Measurements from ENCODE around the gene ICAM3.

Gene ICAM3

GRCh38 chr19:10317857-10318462 lies 21.5 kb downstream of the ICAM3 start:
- DNase-seq: no peak

- no peak for DNase-seq
Measured at GRCh38 chr19:10317045-10317856, 22.2 kb downstream of the ICAM3 start.

GRCh38 chr19:10316229-10317044 lies 23.0 kb downstream of the ICAM3 start:
- DNase-seq: no peak

GRCh38 chr19:10315335-10316214 lies 23.8 kb downstream of the ICAM3 start, which contains the start of gene FDX2:
FDX2 (minus strand) TSS chr19:10316015; CDS start chr19:10315996, 19 bp downstream.
- peak; percentile 89 for DNase-seq

GRCh38 chr19:10309423-10309822 lies 30.0 kb downstream of the ICAM3 start, which contains the start of gene ZGLP1:
ZGLP1 (minus strand) TSS chr19:10309815.
- DNase-seq: no peak

GRCh38 chr19:10306327-10306726 lies 33.1 kb downstream of the ICAM3 start:
- DNase-seq: no peak

GRCh38 chr19:10305139-10305806 lies 34.2 kb downstream of the ICAM3 start:
- DNase-seq: no peak

- DNase-seq: no peak
Measured at GRCh38 chr19:10299545-10300458, 39.6 kb downstream of the ICAM3 start.

GRCh38 chr19:10295847-10296591 lies 43.4 kb downstream of the ICAM3 start:
- DNase-seq: no peak

GRCh38 chr19:10295305-10295846 lies 44.0 kb downstream of the ICAM3 start:
- no peak for DNase-seq

- no peak for DNase-seq
Measured at GRCh38 chr19:10294368-10294697, 45.1 kb downstream of the ICAM3 start.

GRCh38 chr19:10293637-10294367 lies 45.6 kb downstream of the ICAM3 start:
- DNase-seq: no peak

GRCh38 chr19:10292789-10293636 lies 46.4 kb downstream of the ICAM3 start:
- no peak for DNase-seq

GRCh38 chr19:10292206-10292788 lies 47.1 kb downstream of the ICAM3 start:
- DNase-seq: no peak

- no peak for DNase-seq
Measured at GRCh38 chr19:10291554-10292205, 47.7 kb downstream of the ICAM3 start.

- no peak for DNase-seq
Measured at GRCh38 chr19:10290876-10291553, 48.4 kb downstream of the ICAM3 start.
